NB4 (cell line): ENCODE measurements around the gene PRR29.

Experiments used
- DNase-seq: peaks from one replicate; pipeline ENCODE4 v3.0.0; 2010; ENCODE audit warnings: low read depth
- H3K4me3 ChIP-seq: one replicate; pipeline ENCODE4 v1.5.1; 2011; ENCODE audit warnings: mild to moderate bottlenecking, low read depth, low read length, moderate library complexity
- CTCF ChIP-seq: IDR thresholded peaks from one replicate; pipeline ENCODE4 v1.5.1; 2012; ENCODE audit warnings: low read depth, low read length
- MAX ChIP-seq: IDR thresholded peaks from 2 replicates; pipeline ENCODE4 v1.6.1; 2011; ENCODE audit warnings: low read depth, low read length
- MYC ChIP-seq: IDR thresholded peaks from 2 replicates; pipeline ENCODE4 v1.6.1; 2011; ENCODE audit warnings: low read depth, low read length
- POLR2A ChIP-seq: IDR thresholded peaks from 2 replicates; pipeline ENCODE4 v1.6.1; 2011; ENCODE audit warnings: mild to moderate bottlenecking; ENCODE audit not compliant: insufficient read length; ENCODE audit errors: extremely low read depth

The PRR29 gene

GRCh38 chr17:63962298-63962744 lies 35.8 kb upstream of the PRR29 start:
- no peak overlapping the region for H3K4me3 ChIP-seq
- TF ChIP-seq CTCF (no peak), MAX (no peak), POLR2A (no peak), MYC (no peak)
- no peak for DNase-seq

- H3K4me3 ChIP-seq, result no peak overlapping the region
- TF ChIP-seq MAX, result no peak
- no peak for TF ChIP-seq MYC
- TF ChIP-seq POLR2A, result no peak
- no peak for TF ChIP-seq CTCF
- DNase-seq, result no peak
Measured at GRCh38 chr17:63963123-63963522, 35.0 kb upstream of the PRR29 start.

GRCh38 chr17:63966646-63967264 lies 31.4 kb upstream of the PRR29 start:
- TF ChIP-seq CTCF (no peak), POLR2A (no peak)
- no peak overlapping the region for H3K4me3 ChIP-seq
- no peak for DNase-seq

- DNase-seq, result no peak
- TF ChIP-seq CTCF (no peak), MAX (peak; percentile 66; the same call in 1 of the 2 replicates), MYC (no peak), POLR2A (no peak)
- no peak overlapping the region for H3K4me3 ChIP-seq
Measured at GRCh38 chr17:63967953-63968352, 30.2 kb upstream of the PRR29 start.

GRCh38 chr17:63969278-63969677 lies 28.9 kb upstream of the PRR29 start:
- H3K4me3 ChIP-seq, result no peak overlapping the region
- no peak for DNase-seq

More at GRCh38 chr17:63969278-63969677, 28.9 kb upstream of the PRR29 start:
- no peak for TF ChIP-seq POLR2A
- TF ChIP-seq MAX, result no peak
- no peak for TF ChIP-seq CTCF
- TF ChIP-seq MYC, result no peak
